Heart left ventricle (tissue), 13 donors: ENCODE measurements around the gene BTN3A1.

Experiments
- CTCF ChIP-seq, 12 donors: fragments of 200-600 bp; sonication (generic) in 4 of 12; IDR thresholded peaks; one replicate each; pipeline versions ENCODE4 v1.5.0 to v1.8.0; 2018 to 2022; ENCODE audit warnings: antibody characterized with exemption in 12 of 12, mild to moderate bottlenecking in 5 of 12
- POLR2A ChIP-seq, 2 donors: fragments of 450-650 bp; IDR thresholded peaks; one replicate each; pipeline ENCODE4 v1.6.1; 2017; ENCODE audit warnings: antibody characterized with exemption in 2 of 2, mild to moderate bottlenecking in 2 of 2, moderate library complexity in 2 of 2
- donor health status: ischemic (EF 13 %, LVEDD 7.1; RV severe dilation, severe dysfunction).
- donor health status: DM: no; HTN: yes; CAD: no.
- donor health status: DM: no; HTN: no; CAD: no.
- donor health status: ischemic (EF 25% LVEDD 6.9; RV normal size, moderate dysfunction).
- donor health status: ischemic (EF 25% LVEDD 5.7; RV mildly dilated, moderate dysfunction).
- donor health status: ischemic (EF 35%, LVEDD 5.7; RV mildly dilated, moderate dysfunction).
- donor health status: nonischemic (EF 11% LVEDD 7.7; RV severe dilation, severe dysfunction).
- donor health status: DM: yes; HTN: yes; CAD: no.
- donor health status: PGD.
- donor health status: ischemic (EF 29% LVEDD 5.4; RV normal size, mild dysfunction).
- donor health status: nonischemic (EF 23%, LVEDD 6.1; RV moderate dilation, normal function).

GRCh38 chr6:26362836-26363220 is 39.2 kb upstream of the BTN3A1 start:
- TF ChIP-seq POLR2A (IDR thresholded peaks at IDR 0.05): no peak
- no peak for TF ChIP-seq CTCF (IDR thresholded peaks at IDR 0.05)
